ENCODE results near the gene PBX3. TPM values are rescaled to one million over a fixed set of nuclear protein-coding genes. Genes with fewer than 3 reads are reported as not detected.

The PBX3 gene
- total RNA-seq, 2 experiments from 2014 or later: 25.3 to 30.8 TPM

- Mint-ChIP-seq H3K27me3 (no peaks in the 10 kb centered on the region), H3K9me3 (no peaks in the 10 kb centered on the region), H3K4me3 (no peak overlapping the region), H3K4me1 (ENCODE audit: low read depth) (no peaks in the 10 kb centered on the region), H3K27ac (no peak overlapping the region), H3K36me3 (ENCODE audit: low read depth) (no peaks in the 10 kb centered on the region)
- Histone ChIP-seq H3K4me1 (ENCODE audit: insufficient read depth, low read length) (no peaks in the 10 kb centered on the region), H3K27ac (ENCODE audit: low read depth in 1 of 2, low read length in 2 of 2) (no peak overlapping the region), H3K27me3 (ENCODE audit: control insufficient read depth in 1 of 2, insufficient read depth in 2 of 2, low read length in 2 of 2) (no peaks in the 10 kb centered on the region), H3K9me3 (ENCODE audit: control insufficient read depth in 1 of 2, insufficient read depth in 1 of 2, low read length in 2 of 2) (no peaks in the 10 kb centered on the region), H3K4me3 (ENCODE audit: low read length) (no peak overlapping the region), H3K36me3 (ENCODE audit: insufficient read depth, low read length) (peaks cover 2% of the 10 kb centered on the region)
- intact Hi-C loops (cut with DNase I, micrococcal nuclease): no loop called here
- DNase-seq (no peak), ATAC-seq (ENCODE audit: poor library complexity) (no peak)
- TF ChIP-seq, protein P1, sequence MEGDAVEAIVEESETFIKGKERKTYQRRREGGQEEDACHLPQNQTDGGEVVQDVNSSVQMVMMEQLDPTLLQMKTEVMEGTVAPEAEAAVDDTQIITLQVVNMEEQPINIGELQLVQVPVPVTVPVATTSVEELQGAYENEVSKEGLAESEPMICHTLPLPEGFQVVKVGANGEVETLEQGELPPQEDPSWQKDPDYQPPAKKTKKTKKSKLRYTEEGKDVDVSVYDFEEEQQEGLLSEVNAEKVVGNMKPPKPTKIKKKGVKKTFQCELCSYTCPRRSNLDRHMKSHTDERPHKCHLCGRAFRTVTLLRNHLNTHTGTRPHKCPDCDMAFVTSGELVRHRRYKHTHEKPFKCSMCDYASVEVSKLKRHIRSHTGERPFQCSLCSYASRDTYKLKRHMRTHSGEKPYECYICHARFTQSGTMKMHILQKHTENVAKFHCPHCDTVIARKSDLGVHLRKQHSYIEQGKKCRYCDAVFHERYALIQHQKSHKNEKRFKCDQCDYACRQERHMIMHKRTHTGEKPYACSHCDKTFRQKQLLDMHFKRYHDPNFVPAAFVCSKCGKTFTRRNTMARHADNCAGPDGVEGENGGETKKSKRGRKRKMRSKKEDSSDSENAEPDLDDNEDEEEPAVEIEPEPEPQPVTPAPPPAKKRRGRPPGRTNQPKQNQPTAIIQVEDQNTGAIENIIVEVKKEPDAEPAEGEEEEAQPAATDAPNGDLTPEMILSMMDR (IDR thresholded peaks at IDR 0.05): no peak
- CTCF ChIA-PET: interaction anchor here (0.7 to 1.7 kb wide), 3 partner anchors 10 to 12 kb away, joined by 3 to 5 read pairs (median 4); no protein-coding TSS in a partner anchor
- POLR2A ChIA-PET: interaction anchor here (1.2 kb wide), 1 partner anchor 26 kb away, joined by 3 read pairs; no protein-coding TSS in a partner anchor
Observed at GRCh38 chr9:125856331-125856730, 109.2 kb downstream of the PBX3 start.

DNA sequence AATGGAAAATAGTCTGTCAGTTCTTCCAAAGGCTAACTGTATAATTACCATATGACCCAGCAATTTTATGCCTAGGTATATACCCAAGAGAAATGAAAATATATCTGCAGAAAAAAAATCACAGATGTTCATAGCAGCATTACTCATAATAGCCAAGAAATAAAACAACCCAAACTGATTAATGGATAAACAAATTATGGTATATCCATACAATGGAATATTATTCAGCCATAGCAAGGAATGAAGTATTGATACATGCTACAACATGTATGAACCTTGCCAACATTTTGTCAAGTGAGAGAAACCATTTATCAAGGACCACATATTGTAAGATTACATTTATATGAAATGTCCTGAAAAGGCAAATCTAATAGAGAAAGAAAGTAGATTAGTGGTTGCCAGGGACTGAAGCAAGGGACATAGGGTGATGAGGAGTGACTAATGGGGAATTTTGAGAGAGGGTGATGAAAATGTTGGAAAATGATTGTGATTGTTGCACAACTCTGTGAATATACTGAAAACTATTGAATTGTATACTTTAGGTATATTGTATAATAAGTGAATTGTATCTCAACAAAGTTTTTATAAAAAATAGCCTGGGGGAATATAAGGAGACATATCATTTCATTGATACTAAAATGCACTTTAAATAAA lies 114.4 kb downstream of the PBX3 start:
- Mint-ChIP-seq H3K36me3 (ENCODE audit: low read depth) (no peaks in the 10 kb centered on the region), H3K27me3 (no peaks in the 10 kb centered on the region), H3K4me3 (no peak overlapping the region), H3K4me1 (ENCODE audit: low read depth) (no peaks in the 10 kb centered on the region), H3K27ac (no peak overlapping the region), H3K9me3 (no peaks in the 10 kb centered on the region)
- DNase-seq (no peak), ATAC-seq (ENCODE audit: poor library complexity) (no peak)
- Histone ChIP-seq H3K36me3 (ENCODE audit: insufficient read depth, low read length) (peaks cover 2% of the 10 kb centered on the region), H3K9me3 (ENCODE audit: control insufficient read depth in 1 of 2, insufficient read depth in 1 of 2, low read length in 2 of 2) (no peaks in the 10 kb centered on the region), H3K27ac (ENCODE audit: low read depth in 1 of 2, low read length in 2 of 2) (no peak overlapping the region), H3K27me3 (ENCODE audit: control insufficient read depth in 1 of 2, insufficient read depth in 2 of 2, low read length in 2 of 2) (no peaks in the 10 kb centered on the region), H3K4me1 (ENCODE audit: insufficient read depth, low read length) (no peaks in the 10 kb centered on the region), H3K4me3 (ENCODE audit: low read length) (no peak overlapping the region)
- intact Hi-C loops (cut with DNase I, micrococcal nuclease): no loop called here
- CTCF ChIA-PET: no interaction called here
- POLR2A ChIA-PET: no interaction called here
- TF ChIP-seq, protein P1 (IDR thresholded peaks at IDR 0.05): no peak

DNA sequence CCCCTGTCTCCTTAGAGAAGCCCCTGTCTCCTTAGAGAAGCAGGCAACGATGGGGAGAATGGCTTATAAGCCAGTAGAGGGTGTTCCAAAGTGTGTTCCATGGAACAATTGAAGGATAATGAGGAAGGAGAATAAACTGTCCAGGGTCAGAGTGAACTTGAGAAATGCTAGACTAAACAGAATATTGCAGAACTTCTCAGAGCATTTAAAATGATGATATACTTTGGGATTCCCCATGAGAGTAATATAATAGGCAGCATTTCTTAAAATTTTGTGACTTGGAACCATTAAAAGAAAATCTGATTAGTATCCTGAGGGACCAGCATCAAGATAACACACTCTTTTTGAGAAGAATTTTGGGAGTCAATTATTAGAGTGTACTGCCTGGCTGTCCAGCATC lies 116.8 kb downstream of the PBX3 start:
- TF ChIP-seq, protein P1 (IDR thresholded peaks at IDR 0.05): no peak
- ATAC-seq (ENCODE audit: poor library complexity) (no peak), DNase-seq (no peak)
- H3K9me3 Mint-ChIP-seq: no peaks in the 10 kb centered on the region
- no peak overlapping the region for H3K27ac Mint-ChIP-seq
- ChIA-PET POLR2A (no interaction called here), CTCF (no interaction called here)
- H3K27me3 Mint-ChIP-seq: no peaks in the 10 kb centered on the region
- peaks cover 2% of the 10 kb centered on the region for H3K36me3 ChIP-seq (ENCODE audit: insufficient read depth, low read length)
- peaks cover 9% of the 10 kb centered on the region for H3K4me1 Mint-ChIP-seq (ENCODE audit: low read depth)
- H3K4me1 ChIP-seq (ENCODE audit: insufficient read depth, low read length): peaks cover 2% of the 10 kb centered on the region
- H3K27ac ChIP-seq (ENCODE audit: low read depth in 1 of 2, low read length in 2 of 2): no peak overlapping the region
- no peak overlapping the region for H3K4me3 ChIP-seq (ENCODE audit: low read length)
- H3K27me3 ChIP-seq (ENCODE audit: control insufficient read depth in 1 of 2, insufficient read depth in 2 of 2, low read length in 2 of 2): no peaks in the 10 kb centered on the region
- no peaks in the 10 kb centered on the region for H3K9me3 ChIP-seq (ENCODE audit: control insufficient read depth in 1 of 2, insufficient read depth in 1 of 2, low read length in 2 of 2)
- H3K36me3 Mint-ChIP-seq (ENCODE audit: low read depth): no peaks in the 10 kb centered on the region
- H3K4me3 Mint-ChIP-seq: no peak overlapping the region
- intact Hi-C loops (cut with DNase I, micrococcal nuclease): no loop called here

Data from CD4-positive, alpha-beta T cell (primary cell).